HepG2 (cell line): Measurements from ENCODE around the gene PEMT. TPM values are rescaled to one million over a fixed set of nuclear protein-coding genes. Genes with fewer than 3 reads are reported as not detected.

Experiments
- ARNT2 ChIP-seq: sonication (generic); formaldehyde crosslinking; IDR thresholded peaks from 2 replicates; pipeline ENCODE4 v1.8.0; 2022; ENCODE audit warnings: mild to moderate bottlenecking, low read depth, missing genetic modification reagents, moderate library complexity
- FIP1L1 ChIP-seq: fragments of 200-400 bp; formaldehyde crosslinking; IDR thresholded peaks from 2 replicates; pipeline ENCODE4 v1.6.1; 2018; ENCODE audit warnings: low read depth, mild to moderate bottlenecking, low read length, moderate library complexity, borderline replicate concordance; ENCODE audit not compliant: insufficient read depth
- FOXC1 ChIP-seq: sonication (generic); formaldehyde crosslinking; IDR thresholded peaks from 2 replicates; pipeline ENCODE4 v1.8.0; 2022; ENCODE audit warnings: mild to moderate bottlenecking, missing genetic modification reagents, borderline replicate concordance
- KMT2B ChIP-seq: IDR thresholded peaks from 2 replicates; pipeline ENCODE4 v1.6.1; 2016; ENCODE audit warnings: missing genetic modification reagents, missing compliant biosample characterization
- NCOA2 ChIP-seq: sonication (generic); formaldehyde crosslinking; IDR thresholded peaks from 2 replicates; pipeline ENCODE4 v1.8.0; 2022; ENCODE audit warnings: inconsistent platforms
- NR2F1 ChIP-seq, 2 experiments: fragments of 450-650 bp in 1 of 2; formaldehyde crosslinking in 1 of 2; IDR thresholded peaks; 2 replicates each; pipeline versions ENCODE4 v1.5.0 to v1.6.1; 2016 to 2020; ENCODE audit warnings: mild to moderate bottlenecking in 1 of 2, missing compliant biosample characterization in 1 of 2, missing genetic modification reagents in 1 of 2, moderate library complexity in 1 of 2
- SNRNP70 ChIP-seq: fragments of 200-400 bp; formaldehyde crosslinking; IDR thresholded peaks from 2 replicates; pipeline ENCODE4 v1.6.1; 2017; ENCODE audit warnings: mild to moderate bottlenecking, low read depth, low read length, moderate library complexity
- TBL1XR1 ChIP-seq: fragments of 150-350 bp; IDR thresholded peaks from 2 replicates; pipeline ENCODE4 v1.6.1; 2014; ENCODE audit warnings: borderline replicate concordance, low read length; ENCODE audit not compliant: partially characterized antibody
- THAP11 ChIP-seq: IDR thresholded peaks from 2 replicates; pipeline ENCODE4 v1.6.1; 2016; ENCODE audit warnings: missing biosample characterization, missing genetic modification reagents
- YEATS4 ChIP-seq: sonication (generic); formaldehyde crosslinking; IDR thresholded peaks from 2 replicates; pipeline ENCODE4 v1.4.0; 2020; ENCODE audit warnings: missing genetic modification reagents, borderline replicate concordance
- ZKSCAN1 ChIP-seq: fragments of 150-350 bp; IDR thresholded peaks from 2 replicates; pipeline ENCODE4 v1.6.1; 2014; ENCODE audit warnings: low read length
- ZNF160 ChIP-seq: sonication (generic); formaldehyde crosslinking; IDR thresholded peaks from 2 replicates; pipeline ENCODE4 v1.8.0; 2022; ENCODE audit warnings: mild to moderate bottlenecking, inconsistent platforms, missing genetic modification reagents
- ZNF225 ChIP-seq: sonication (generic); formaldehyde crosslinking; IDR thresholded peaks from 2 replicates; pipeline ENCODE4 v1.4.0; 2020; ENCODE audit warnings: mild to moderate bottlenecking, missing genetic modification reagents
- ZNF329 ChIP-seq: sonication (generic); formaldehyde crosslinking; IDR thresholded peaks from 2 replicates; pipeline ENCODE4 v1.9.0; 2021; ENCODE audit warnings: low read depth, mild to moderate bottlenecking, missing genetic modification reagents
- ZNF577 ChIP-seq: sonication (generic); formaldehyde crosslinking; IDR thresholded peaks from 2 replicates; pipeline ENCODE4 v1.4.0; 2020; ENCODE audit warnings: mild to moderate bottlenecking, low read depth, missing genetic modification reagents, borderline replicate concordance
- polyA plus RNA-seq, 8 experiments: library from polyadenylated mRNA; depleted of rRNA in 3 of 8; stranded (reverse) in 7 of 8; unstranded in 1 of 8; fragments of >200 nt; fragmentation: Illumina TruSeq in 4 of 8; extraction: Trizol in 4 of 8; gene quantifications; 2 replicates each; pipeline versions ENCODE4 v1.2.1 to v1.2.3, GENCODE V29; 2011 to 2016; ENCODE audit warnings: low read depth in 4 of 8, missing spikeins in 1 of 8, mixed read lengths in 1 of 8; ENCODE audit not compliant: insufficient read depth in 1 of 8
- total RNA-seq, 5 experiments: library from RNA; depleted of rRNA; stranded (reverse); fragments of >200 nt; fragmentation: Illumina TruSeq; extraction: Trizol; gene quantifications; 2 replicates each; pipeline ENCODE4 v1.2.3, GENCODE V29; 2016; ENCODE audit warnings: low read depth in 1 of 5
- TF ChIP-seq, protein P1 (sequence below): IDR thresholded peaks from 2 replicates; pipeline ENCODE4 v1.6.1; 2016
- TF ChIP-seq, protein P2 (sequence below): sonication (generic); formaldehyde crosslinking; IDR thresholded peaks from 2 replicates; pipeline ENCODE4 v1.4.0; 2020; ENCODE audit warnings: missing genetic modification reagents

The PEMT gene
- total and polyA plus RNA-seq, 2 of the 13 experiments (the other 11 are each of a cell fraction or from before 2014, with no cell fraction given), result 31.7 to 43.6 TPM

DNA sequence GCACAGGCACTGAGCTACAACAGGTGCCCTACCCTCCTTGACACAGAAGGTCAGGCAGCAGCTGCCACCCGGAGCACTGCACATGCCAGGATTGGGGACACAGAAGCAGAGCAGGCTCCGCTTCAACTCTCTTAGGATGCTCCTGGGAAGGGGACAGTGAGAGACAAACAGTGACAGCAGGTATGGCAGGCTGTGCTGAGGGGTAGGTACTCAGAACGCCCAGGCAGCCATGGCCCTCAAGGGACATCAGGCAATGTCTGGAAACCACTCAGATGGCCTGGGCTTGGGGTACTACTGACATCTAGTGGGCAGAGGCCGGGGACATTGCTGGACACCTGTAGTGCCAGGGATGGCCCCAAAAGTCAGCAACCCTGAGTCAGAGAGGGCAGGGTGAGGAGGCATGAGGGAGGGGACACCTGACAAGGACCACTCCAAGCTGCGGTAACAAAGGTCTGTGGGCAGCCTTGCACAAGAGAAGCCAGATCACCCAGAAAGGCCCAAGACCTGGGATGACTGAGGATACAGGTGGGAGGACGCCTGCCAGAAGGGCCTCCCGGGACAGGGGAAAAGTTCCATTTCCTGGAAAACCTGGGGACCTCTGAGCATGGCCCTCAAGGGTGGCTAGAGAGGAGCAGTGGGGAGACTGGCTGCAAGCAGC, 21.2 kb downstream of the PEMT start (continued):
- TF ChIP-seq, protein P1, sequence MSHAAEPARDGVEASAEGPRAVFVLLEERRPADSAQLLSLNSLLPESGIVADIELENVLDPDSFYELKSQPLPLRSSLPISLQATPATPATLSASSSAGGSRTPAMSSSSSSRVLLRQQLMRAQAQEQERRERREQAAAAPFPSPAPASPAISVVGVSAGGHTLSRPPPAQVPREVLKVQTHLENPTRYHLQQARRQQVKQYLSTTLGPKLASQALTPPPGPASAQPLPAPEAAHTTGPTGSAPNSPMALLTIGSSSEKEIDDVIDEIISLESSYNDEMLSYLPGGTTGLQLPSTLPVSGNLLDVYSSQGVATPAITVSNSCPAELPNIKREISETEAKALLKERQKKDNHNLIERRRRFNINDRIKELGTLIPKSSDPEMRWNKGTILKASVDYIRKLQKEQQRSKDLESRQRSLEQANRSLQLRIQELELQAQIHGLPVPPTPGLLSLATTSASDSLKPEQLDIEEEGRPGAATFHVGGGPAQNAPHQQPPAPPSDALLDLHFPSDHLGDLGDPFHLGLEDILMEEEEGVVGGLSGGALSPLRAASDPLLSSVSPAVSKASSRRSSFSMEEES (CRISPR knock-in tag), result no peak
- no peak for TF ChIP-seq FIP1L1
- no peak for TF ChIP-seq KMT2B (CRISPR knock-in tag)
- no peak for TF ChIP-seq ARNT2 (CRISPR knock-in tag)
- no peak for TF ChIP-seq TBL1XR1
- 0 out of 2 replicates have a peak, but pooled peaks have one; percentile 14 for TF ChIP-seq FOXC1 (CRISPR knock-in tag)
- peak; percentile 19; the same call in 1 of the 2 replicates for TF ChIP-seq THAP11
- TF ChIP-seq ZKSCAN1, result no peak
- 0 out of 2 replicates have a peak, but pooled peaks have one; percentile 33 for TF ChIP-seq ZNF225 (CRISPR knock-in tag)
- no peak for TF ChIP-seq ZNF160 (CRISPR knock-in tag)
- TF ChIP-seq YEATS4 (CRISPR knock-in tag), result no peak
- TF ChIP-seq SNRNP70, result no peak
- TF ChIP-seq, protein P2, sequence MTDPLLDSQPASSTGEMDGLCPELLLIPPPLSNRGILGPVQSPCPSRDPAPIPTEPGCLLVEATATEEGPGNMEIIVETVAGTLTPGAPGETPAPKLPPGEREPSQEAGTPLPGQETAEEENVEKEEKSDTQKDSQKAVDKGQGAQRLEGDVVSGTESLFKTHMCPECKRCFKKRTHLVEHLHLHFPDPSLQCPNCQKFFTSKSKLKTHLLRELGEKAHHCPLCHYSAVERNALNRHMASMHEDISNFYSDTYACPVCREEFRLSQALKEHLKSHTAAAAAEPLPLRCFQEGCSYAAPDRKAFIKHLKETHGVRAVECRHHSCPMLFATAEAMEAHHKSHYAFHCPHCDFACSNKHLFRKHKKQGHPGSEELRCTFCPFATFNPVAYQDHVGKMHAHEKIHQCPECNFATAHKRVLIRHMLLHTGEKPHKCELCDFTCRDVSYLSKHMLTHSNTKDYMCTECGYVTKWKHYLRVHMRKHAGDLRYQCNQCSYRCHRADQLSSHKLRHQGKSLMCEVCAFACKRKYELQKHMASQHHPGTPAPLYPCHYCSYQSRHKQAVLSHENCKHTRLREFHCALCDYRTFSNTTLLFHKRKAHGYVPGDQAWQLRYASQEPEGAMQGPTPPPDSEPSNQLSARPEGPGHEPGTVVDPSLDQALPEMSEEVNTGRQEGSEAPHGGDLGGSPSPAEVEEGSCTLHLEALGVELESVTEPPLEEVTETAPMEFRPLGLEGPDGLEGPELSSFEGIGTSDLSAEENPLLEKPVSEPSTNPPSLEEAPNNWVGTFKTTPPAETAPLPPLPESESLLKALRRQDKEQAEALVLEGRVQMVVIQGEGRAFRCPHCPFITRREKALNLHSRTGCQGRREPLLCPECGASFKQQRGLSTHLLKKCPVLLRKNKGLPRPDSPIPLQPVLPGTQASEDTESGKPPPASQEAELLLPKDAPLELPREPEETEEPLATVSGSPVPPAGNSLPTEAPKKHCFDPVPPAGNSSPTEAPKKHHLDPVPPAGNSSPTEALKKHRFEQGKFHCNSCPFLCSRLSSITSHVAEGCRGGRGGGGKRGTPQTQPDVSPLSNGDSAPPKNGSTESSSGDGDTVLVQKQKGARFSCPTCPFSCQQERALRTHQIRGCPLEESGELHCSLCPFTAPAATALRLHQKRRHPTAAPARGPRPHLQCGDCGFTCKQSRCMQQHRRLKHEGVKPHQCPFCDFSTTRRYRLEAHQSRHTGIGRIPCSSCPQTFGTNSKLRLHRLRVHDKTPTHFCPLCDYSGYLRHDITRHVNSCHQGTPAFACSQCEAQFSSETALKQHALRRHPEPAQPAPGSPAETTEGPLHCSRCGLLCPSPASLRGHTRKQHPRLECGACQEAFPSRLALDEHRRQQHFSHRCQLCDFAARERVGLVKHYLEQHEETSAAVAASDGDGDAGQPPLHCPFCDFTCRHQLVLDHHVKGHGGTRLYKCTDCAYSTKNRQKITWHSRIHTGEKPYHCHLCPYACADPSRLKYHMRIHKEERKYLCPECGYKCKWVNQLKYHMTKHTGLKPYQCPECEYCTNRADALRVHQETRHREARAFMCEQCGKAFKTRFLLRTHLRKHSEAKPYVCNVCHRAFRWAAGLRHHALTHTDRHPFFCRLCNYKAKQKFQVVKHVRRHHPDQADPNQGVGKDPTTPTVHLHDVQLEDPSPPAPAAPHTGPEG, result no peak
- TF ChIP-seq ZNF329 (CRISPR knock-in tag), result no peak
- no peak for TF ChIP-seq ZNF577
- TF ChIP-seq NR2F1 (CRISPR knock-in tag; IDR thresholded peaks at IDR 0.05), result no peak
- no peak for TF ChIP-seq NCOA2 (CRISPR knock-in tag)
